Activated T-cell treated with anti-CD3 and anti-CD28 coated beads, Interleukin-2, amount 50 U/mL, for 72 hours (primary cell): ENCODE results near the gene REEP3. TPM values are rescaled to one million over a fixed set of nuclear protein-coding genes. Genes with fewer than 3 reads are reported as not detected.
"Not testable (repeated sequence)": the region's sequence is repeated elsewhere in the genome, so short reads cannot be mapped to it uniquely, and the experiment has no call there.

ENCODE experiments used
- ATAC-seq, 2 donors: fragments of 150-1000 bp; cut with Tn5 transposase; replicated peaks in 1 of 2; 2 replicates each; pipeline ENCODE4 v1.10.0; 2021; ENCODE audit warnings: moderate library complexity in 2 of 2, mild to moderate bottlenecking in 1 of 2
- DNase-seq, 2 donors: peaks; one replicate each; pipeline ENCODE4 v3.0.0; 2021 to 2022; ENCODE audit warnings: mixed read lengths in 1 of 2
- H3K27ac Mint-ChIP-seq: one replicate; pipeline ENCODE4 v1.8.0; 2022; ENCODE audit warnings: mild to moderate bottlenecking, moderate library complexity, mixed read lengths
- H3K27me3 Mint-ChIP-seq: one replicate; pipeline ENCODE4 v1.8.0; 2022; ENCODE audit warnings: low read depth, mixed read lengths
- H3K36me3 Mint-ChIP-seq, 2 donors: one replicate each; pipeline ENCODE4 v1.8.0; 2022; ENCODE audit warnings: mixed read lengths in 2 of 2, mild to moderate bottlenecking in 1 of 2; ENCODE audit not compliant: insufficient read depth in 2 of 2
- H3K4me1 Mint-ChIP-seq: one replicate; pipeline ENCODE4 v1.8.0; 2022; ENCODE audit warnings: low read depth, mixed read lengths
- H3K4me3 Mint-ChIP-seq, 2 donors: one replicate each; pipeline ENCODE4 v1.8.0; 2022; ENCODE audit warnings: mild to moderate bottlenecking in 2 of 2, mixed read lengths in 2 of 2, moderate library complexity in 2 of 2
- H3K9me3 Mint-ChIP-seq, 2 donors: one replicate each; pipeline ENCODE4 v1.8.0; 2022; ENCODE audit warnings: mixed read lengths in 2 of 2
- total RNA-seq, 2 donors: library from RNA; stranded (reverse); gene quantifications; one replicate each; pipeline ENCODE4 v1.2.3, GENCODE V29; 2022

REEP3 gene, protein sequence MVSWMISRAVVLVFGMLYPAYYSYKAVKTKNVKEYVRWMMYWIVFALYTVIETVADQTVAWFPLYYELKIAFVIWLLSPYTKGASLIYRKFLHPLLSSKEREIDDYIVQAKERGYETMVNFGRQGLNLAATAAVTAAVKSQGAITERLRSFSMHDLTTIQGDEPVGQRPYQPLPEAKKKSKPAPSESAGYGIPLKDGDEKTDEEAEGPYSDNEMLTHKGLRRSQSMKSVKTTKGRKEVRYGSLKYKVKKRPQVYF
- total RNA-seq = 10 to 100 TPM; 19.0 to 22.1 TPM

DNA sequence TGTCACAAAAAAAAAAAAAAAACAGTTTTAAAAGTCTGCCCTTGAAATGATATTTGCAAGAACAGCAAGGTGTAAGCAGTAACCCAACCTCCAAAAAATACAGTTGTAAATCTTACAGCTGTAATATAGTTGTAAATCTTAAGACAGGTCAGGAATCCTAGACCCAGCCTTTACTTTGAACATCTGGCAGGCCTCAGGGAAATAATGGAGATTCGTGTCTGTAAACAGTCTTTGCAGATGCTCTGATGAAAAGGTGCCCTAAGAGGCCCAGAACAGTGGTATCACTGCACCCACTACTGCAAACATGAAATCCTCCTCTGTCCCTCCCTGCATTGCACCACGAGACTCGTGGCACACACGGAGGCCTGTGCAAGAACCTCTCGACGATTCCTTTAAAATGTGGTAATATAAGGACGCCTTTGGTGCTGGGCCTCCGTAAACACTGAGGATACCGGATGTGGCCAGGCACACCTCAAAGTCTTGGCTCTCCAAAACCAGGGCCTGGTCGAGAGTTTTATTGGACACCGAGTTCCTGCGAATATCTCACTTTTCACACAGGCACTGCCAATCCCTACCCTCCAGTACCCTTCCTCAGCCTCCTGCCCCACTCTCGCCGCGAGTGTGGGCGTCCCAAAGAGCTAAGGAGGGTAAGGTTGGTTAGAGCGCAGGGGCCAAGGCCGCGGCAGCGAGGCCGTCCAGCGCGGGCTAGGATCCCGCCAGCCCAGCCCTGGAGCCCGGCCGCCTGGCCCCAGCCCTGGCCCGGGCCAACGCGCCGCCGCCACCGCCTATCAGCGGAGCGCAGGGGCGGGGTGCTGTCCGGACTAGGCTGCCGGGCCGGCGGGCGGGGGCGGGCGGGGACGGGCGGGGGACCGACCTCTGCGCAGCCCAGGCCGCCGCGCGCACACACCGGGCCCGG, at the start of gene REEP3:
REEP3 (plus strand) TSS at position 902 of the 916 bp plus-strand sequence. CDS start 145 bp downstream, outside the sequence.
- H3K36me3 Mint-ChIP-seq = peaks cover 0 to 4% of the 10 kb centered on the region in 2 donors
- H3K9me3 Mint-ChIP-seq = no peaks in the 10 kb centered on the region
- peak within 1 kb of the TSS; percentile 95 for H3K27ac Mint-ChIP-seq
- DNase-seq = peak; percentile 62 to 76
- peak within 1 kb of the TSS; percentile 86 to 93 for H3K4me3 Mint-ChIP-seq
- ATAC-seq = peak; percentile 85 to 87
- peaks cover 70% of the 10 kb centered on the region for H3K4me1 Mint-ChIP-seq
- no peaks in the 10 kb centered on the region for H3K27me3 Mint-ChIP-seq

DNA sequence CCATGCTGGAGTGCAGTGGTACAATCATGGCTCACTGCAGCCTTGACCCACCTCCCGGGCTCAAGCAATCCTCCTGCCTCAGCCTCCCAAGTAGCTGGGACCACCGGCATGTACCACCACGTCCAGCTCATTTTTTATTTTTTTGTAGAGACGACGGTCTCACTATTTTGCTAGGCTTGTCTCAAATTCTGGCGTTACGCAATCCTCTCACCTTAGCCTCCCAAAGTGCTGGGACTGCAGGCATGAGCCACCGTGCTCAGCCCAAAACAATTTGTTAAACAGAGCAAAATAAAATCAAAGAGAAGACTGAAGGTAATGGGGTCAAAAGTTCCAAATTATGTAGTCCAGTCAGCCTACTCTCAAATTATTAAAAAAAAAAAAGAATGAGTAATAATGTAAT, 46.7 kb upstream of the REEP3 start:
- Mint-ChIP-seq H3K4me3 (no peak overlapping the region), H3K9me3 (no peaks in the 10 kb centered on the region), H3K27ac (no peak overlapping the region), H3K27me3 (no peaks in the 10 kb centered on the region), H3K36me3 (no peaks in the 10 kb centered on the region), H3K4me1 (peaks cover 11% of the 10 kb centered on the region)
- DNase-seq (no peak), ATAC-seq (no peak)

DNA sequence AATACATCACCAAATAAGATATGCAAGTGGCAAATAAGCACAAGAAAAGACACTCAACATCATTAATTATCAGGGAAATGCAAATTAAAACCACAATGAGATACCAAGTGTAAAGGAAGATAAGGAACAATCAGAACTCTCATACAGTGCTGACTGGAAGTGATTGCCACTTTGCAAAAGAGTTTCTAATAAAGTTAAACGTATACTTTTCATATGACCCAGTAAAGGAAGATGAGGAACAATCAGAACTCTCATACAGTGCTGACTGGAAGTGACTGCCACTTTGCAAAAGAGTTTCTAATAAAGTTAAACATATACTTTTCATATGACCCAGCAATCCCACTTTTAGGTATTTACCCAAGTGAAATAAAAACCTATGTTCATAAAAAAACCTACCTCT, 43.3 kb upstream of the REEP3 start:
- H3K9me3 Mint-ChIP-seq = no peaks in the 10 kb centered on the region
- H3K27ac Mint-ChIP-seq = no peak overlapping the region
- DNase-seq = no peak
- H3K4me3 Mint-ChIP-seq = no peak overlapping the region
- H3K4me1 Mint-ChIP-seq = peaks cover 12% of the 10 kb centered on the region
- H3K36me3 Mint-ChIP-seq = no peaks in the 10 kb centered on the region
- no peak for ATAC-seq
- no peaks in the 10 kb centered on the region for H3K27me3 Mint-ChIP-seq

DNA sequence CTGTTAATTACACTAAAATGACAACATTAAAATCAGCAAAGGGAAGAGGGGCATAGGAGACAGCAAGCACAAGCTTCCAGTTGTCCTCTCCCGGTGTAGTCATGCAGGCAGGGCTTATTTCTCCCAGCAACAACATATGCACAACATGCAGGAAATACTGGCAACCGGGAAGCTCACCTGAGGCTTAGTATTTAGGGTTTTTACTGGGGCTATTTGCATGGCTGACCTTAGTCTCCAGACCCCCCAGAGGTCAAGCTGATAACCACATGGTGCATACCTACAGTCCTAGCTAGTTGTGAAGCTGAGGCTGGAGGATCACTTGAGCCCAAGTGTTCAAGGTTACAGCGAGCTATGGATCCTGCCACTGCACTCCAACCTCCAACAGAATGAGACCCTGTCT, 42.6 kb upstream of the REEP3 start:
- Mint-ChIP-seq H3K4me3 (no peak overlapping the region), H3K27ac (no peak overlapping the region), H3K36me3 (no peaks in the 10 kb centered on the region), H3K4me1 (peaks cover 12% of the 10 kb centered on the region), H3K9me3 (no peaks in the 10 kb centered on the region), H3K27me3 (no peaks in the 10 kb centered on the region)
- ATAC-seq (no peak), DNase-seq (no peak)

DNA sequence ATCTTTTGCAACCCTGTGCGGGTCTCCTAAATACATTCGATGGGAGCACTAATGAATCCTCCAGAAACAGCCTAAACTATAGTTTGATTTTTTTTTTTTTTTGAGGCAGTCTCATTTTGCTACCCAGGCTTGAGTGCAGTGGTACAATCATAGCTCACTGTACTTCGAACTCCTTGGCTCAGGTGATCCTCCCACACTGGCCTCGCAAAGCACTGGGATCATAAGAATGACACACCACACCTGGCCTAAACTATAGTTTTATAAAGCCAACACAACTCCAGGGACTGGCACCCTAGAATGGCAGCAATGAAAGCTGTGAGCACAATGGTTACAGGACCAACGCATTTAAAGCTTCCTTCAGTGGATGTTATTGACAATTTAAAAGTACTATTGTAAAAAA, 41.0 kb upstream of the REEP3 start:
- H3K36me3 Mint-ChIP-seq = no peaks in the 10 kb centered on the region
- no peaks in the 10 kb centered on the region for H3K9me3 Mint-ChIP-seq
- H3K27me3 Mint-ChIP-seq = no peaks in the 10 kb centered on the region
- ATAC-seq (no peak), DNase-seq (no peak)
- no peak overlapping the region for H3K4me3 Mint-ChIP-seq
- no peak overlapping the region for H3K27ac Mint-ChIP-seq
- H3K4me1 Mint-ChIP-seq = peaks cover 12% of the 10 kb centered on the region

DNA sequence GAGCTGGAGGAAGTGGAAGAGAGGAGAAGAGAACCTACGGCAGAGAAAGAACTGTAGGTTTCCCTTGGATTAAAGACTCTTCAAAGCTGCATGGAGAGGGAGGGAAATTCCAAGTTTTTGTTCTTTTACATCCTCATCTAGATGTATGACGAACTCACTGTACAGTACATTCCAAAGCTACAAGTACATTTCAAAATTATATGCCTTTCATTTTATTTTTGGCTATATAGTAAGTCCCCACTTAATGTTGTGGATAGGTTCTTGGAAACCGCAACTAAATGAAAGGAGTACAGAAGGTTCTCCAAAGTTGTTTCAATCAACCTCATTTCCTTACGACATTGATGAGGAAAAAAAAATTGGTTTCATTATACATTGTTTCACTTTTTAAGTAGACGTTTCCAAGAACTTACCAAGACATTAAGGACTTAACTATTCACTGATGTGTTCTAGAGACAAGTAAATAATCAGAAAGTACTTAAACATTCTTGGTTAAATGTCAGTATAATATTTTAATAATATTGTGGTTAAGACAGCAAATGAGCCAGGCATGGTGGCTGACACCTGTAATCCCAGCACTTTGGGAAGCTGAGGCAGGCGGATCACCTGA, 39.3 kb upstream of the REEP3 start:
- Mint-ChIP-seq H3K4me1 (peaks cover 12% of the 10 kb centered on the region), H3K9me3 (no peaks in the 10 kb centered on the region), H3K27me3 (no peaks in the 10 kb centered on the region), H3K27ac (no peak overlapping the region), H3K36me3 (no peaks in the 10 kb centered on the region), H3K4me3 (peak overlapping the region; percentile 0 to 8)
- ATAC-seq (no peak), DNase-seq (no peak)

DNA sequence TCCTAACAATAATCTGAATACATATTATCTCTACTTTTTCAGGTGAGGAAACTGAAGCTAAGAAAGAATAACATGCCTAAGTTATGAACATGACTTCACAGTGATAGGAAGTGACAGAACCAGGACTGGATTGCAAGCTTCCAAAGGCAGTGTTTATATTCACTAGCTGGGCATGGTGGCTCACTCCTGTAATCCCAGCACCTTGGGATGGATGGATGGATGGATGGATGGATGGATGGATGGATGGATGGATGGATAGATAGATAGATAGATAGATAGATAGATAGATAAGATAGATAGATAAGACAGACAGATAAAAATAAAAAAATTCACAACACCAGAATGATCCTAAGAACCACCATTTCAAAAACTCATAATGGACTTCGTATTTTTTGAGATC, 37.2 kb upstream of the REEP3 start:
- Mint-ChIP-seq H3K36me3 (no peaks in the 10 kb centered on the region), H3K4me3 (no peak overlapping the region), H3K27ac (no peak overlapping the region), H3K27me3 (no peaks in the 10 kb centered on the region), H3K9me3 (no peaks in the 10 kb centered on the region), H3K4me1 (peaks cover 6% of the 10 kb centered on the region)
- no peak for DNase-seq
- ATAC-seq = no peak

DNA sequence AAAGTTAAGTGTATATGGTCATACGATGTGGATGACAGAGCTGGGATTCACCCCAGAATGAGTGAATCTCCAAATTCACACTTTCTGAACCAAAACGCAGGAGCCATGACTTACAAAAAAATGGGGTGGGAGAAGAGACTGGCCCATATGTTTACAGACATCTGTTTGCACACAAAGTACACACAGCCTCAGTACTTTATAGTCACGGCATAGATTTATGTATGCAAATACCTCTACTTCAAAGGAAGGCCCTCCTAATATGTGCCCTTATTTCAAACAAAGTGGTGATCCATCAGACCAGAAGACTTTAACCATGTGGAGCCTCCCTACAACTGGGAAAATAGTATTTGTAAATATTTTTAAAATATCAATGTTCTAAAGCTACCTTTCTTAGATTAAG, 33.2 kb upstream of the REEP3 start:
- H3K27ac Mint-ChIP-seq = no peak overlapping the region
- ATAC-seq (no peak), DNase-seq (no peak)
- H3K9me3 Mint-ChIP-seq = no peaks in the 10 kb centered on the region
- peaks cover 9% of the 10 kb centered on the region for H3K4me1 Mint-ChIP-seq
- H3K27me3 Mint-ChIP-seq = no peaks in the 10 kb centered on the region
- H3K36me3 Mint-ChIP-seq = no peaks in the 10 kb centered on the region
- no peak overlapping the region for H3K4me3 Mint-ChIP-seq

DNA sequence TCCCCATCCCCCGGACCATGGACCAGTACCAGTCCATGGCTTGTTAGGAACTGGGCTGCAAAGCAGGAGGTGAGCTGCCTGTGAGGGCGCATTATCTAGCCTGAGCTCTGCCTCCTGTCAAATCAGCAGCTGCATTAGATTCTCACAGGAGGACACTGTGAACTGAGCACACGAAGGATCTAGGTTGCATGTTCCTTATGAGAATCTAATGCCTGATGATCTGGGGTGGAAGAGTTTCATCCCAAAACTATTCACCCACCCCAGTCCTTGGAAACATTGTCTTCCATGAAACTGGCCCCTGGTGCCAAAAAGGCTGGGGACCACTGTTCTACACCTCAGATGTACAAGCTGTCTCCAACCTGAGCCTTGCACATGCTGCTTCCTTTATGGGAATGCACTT, 31.4 kb upstream of the REEP3 start:
- no peaks in the 10 kb centered on the region for H3K9me3 Mint-ChIP-seq
- no peak overlapping the region for H3K27ac Mint-ChIP-seq
- H3K4me3 Mint-ChIP-seq = no peak overlapping the region
- H3K36me3 Mint-ChIP-seq = no peaks in the 10 kb centered on the region
- no peaks in the 10 kb centered on the region for H3K27me3 Mint-ChIP-seq
- ATAC-seq (no peak), DNase-seq (no peak)
- H3K4me1 Mint-ChIP-seq = peaks cover 9% of the 10 kb centered on the region

DNA sequence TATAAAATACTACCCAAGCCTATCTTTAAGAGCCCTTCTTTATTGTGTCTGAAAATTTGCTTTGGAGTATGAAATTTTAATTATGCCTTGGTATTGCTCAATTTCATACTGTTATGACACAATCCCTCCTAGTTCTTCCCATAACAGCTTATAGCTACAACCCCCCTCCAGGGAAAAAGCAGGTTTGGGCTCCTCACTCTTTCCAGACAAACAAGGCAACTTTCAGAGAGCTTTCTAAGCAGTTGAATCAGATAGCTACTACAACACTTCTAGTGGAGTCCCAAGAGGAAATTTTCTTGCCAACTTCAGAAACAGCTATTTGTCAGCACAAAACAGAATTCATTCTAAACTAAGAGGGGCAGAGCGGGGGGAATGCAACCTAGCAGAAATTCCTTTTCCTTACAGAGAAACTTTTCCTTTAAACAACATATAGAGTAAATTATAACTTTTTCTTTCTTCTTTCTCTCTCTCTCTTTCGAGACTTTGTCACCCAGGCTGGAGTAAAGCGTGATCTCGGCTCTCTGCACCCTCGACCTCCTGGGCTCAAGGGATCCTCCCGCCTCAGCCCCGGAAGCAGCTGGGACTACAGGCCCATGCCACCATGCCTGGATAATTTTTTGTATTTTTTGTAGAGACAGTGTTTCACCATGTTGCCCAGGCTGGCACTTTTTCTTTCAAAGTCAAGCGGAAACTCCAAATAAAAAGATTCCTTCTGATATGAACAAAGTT, 29.4 kb upstream of the REEP3 start:
- DNase-seq = no peak
- Mint-ChIP-seq H3K27me3 (no peaks in the 10 kb centered on the region), H3K27ac (no peak overlapping the region), H3K4me3 (no peak overlapping the region), H3K9me3 (no peaks in the 10 kb centered on the region), H3K4me1 (peaks cover 9% of the 10 kb centered on the region), H3K36me3 (no peaks in the 10 kb centered on the region)
- ATAC-seq = no peak

DNA sequence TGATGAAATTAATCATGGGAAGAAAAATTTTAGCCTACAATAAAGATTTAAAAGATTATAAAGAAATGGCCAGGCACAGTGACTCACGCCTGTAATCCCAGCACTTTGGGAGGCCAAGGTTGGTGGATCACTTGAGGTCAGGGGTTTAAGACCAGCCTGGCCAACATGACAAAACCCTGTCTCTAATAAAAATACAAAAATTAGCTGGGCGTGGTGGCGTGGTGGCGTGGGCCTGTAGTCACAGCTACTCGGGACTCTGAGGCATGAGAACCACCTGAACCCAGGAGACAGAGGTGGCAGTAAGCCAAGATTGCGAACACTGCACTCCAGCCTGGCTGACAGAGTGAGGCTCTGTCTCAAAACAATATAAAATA, 28.9 kb upstream of the REEP3 start:
- H3K4me1 Mint-ChIP-seq, ATAC-seq, H3K27ac Mint-ChIP-seq, H3K9me3 Mint-ChIP-seq, H3K27me3 Mint-ChIP-seq, H3K4me3 Mint-ChIP-seq, DNase-seq, H3K36me3 Mint-ChIP-seq: not testable (repeated sequence)

DNA sequence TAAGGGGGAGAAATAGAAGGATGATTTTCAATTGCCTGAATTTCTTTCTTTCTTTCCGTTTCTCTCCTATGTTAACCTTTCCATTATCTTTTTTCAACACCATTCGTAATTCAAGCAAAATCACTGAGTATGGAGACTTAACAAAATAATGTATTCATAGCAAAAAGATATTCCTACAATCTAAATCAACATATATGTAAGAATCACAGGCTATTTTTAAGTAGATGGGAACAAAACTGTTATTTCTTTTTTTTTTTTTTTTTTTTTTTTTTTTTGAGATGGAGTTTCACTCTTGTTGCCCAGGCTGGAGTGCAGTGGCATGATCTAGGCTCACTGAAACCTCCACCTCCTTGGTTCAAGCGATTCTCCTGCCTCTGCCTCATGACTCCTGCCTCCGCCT, 28.2 kb upstream of the REEP3 start:
- H3K9me3 Mint-ChIP-seq = no peaks in the 10 kb centered on the region
- DNase-seq (no peak), ATAC-seq (no peak)
- H3K4me3 Mint-ChIP-seq = no peak overlapping the region
- H3K4me1 Mint-ChIP-seq = peaks cover 9% of the 10 kb centered on the region
- H3K36me3 Mint-ChIP-seq = no peaks in the 10 kb centered on the region
- H3K27ac Mint-ChIP-seq = no peak overlapping the region
- no peaks in the 10 kb centered on the region for H3K27me3 Mint-ChIP-seq

DNA sequence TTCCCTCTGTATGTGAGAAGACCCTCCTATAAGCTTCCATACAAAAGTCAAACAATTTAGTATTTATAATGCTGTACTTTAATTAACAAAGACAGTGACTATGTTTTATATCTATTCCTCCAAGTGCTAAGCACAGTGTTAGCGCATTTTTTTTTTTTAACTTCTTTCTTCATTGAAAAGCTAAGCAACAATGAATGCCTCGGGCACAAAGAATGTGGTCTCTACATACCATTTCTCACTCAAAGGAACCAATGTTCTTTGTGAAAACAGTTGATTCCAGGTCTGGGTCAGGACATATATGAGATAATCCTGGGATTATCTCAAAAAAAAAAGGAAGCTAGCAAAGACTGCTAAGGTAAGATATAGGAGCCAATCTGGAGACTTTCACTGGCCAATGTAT, 26.2 kb upstream of the REEP3 start:
- Mint-ChIP-seq H3K4me1 (peaks cover 19% of the 10 kb centered on the region), H3K27me3 (no peaks in the 10 kb centered on the region), H3K4me3 (no peak overlapping the region), H3K27ac (no peak overlapping the region), H3K9me3 (no peaks in the 10 kb centered on the region), H3K36me3 (no peaks in the 10 kb centered on the region)
- ATAC-seq (no peak), DNase-seq (no peak)
